Fibroblast of skin of scalp (primary cell): Measurements from ENCODE around the gene CAMTA1.

Source experiments
- DNase-seq: peaks from one replicate; pipeline ENCODE4 v3.0.0-alpha.2; 2013

CAMTA1 gene

GRCh38 chr1:7236844-7237515, 451.7 kb downstream of the CAMTA1 start:
- no peak for DNase-seq

DNA sequence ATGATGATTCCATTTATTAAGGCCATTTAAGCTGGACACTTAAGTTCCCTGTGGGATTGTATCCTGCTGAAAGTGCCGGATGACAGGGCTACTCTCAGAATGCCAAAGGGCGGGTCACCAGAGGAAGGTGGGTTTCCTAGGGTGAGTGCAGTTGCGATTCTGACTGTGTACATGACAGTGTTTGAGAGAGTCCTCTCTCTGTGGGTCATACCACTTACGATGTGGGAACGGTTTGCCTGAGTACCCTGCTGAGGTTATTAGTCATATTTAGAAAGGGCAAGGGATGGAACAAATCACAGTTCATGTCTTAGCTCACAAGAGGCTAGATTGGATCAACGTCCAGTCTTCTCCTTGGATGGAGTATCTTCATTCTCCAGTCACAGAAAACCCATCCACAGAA, 461.9 kb downstream of the CAMTA1 start:
- peak; percentile 17 for DNase-seq

GRCh38 chr1:7247791-7248548, 462.7 kb downstream of the CAMTA1 start:
- DNase-seq, result no peak

DNA sequence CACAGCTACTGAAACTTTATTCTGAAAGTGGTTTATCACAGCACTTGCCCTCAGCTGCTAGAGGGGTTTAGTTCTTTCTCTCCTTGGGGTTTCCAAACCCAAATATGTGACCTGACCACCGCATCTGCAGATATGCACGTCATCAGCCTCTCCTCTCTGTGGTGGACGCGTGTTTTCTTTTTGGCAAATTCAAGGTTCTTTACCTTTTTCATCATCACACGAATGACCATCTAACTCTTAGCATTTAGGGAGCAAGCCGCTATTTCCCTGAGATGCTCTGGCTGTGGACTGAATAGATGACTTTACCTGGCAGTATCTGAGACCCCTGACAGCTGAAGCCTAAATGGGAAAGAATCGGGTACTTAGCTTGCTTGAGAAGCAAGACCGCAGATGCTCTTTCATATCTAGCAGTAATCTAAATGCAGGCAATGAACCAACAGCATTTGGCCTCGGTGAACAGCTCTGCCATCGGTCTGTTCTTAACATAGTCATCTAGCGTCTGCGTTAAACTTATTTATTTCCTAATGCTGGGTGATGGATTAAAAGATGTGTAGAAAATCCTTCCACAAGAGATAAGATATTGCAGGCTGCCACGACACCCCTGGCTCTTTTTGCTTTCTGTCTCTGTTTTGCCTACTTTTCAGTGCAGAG, 463.4 kb downstream of the CAMTA1 start:
- DNase-seq, result no peak

DNA sequence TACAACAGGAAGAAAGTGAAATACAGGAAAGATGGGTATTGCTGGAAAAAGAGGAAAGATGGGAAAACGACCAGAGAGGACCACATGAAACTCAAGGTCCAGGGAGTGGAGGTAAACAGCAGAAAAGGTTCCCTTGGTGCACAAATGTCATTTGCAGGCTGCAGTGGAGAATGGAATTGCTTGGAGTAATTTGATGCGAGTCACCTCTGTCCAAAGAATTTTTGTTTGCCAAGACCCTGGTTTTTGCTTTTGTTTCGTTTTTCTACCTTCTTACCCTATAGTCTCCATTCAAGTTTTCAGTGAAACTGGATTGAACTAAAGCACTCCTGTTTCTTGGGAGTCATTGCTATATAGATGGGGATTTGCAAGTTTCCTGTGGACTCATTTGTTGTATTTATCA, 464.3 kb downstream of the CAMTA1 start:
- no peak for DNase-seq

- no peak for DNase-seq
These were observed 464.9 kb downstream of the CAMTA1 start for GRCh38 chr1:7250176-7250575.

- peak; percentile 48 for DNase-seq
These were observed 465.6 kb downstream of the CAMTA1 start for GRCh38 chr1:7250597-7251453.

GRCh38 chr1:7251454-7251800, 466.2 kb downstream of the CAMTA1 start:
- DNase-seq, result no peak

GRCh38 chr1:7252411-7253117, 467.3 kb downstream of the CAMTA1 start:
- no peak for DNase-seq

GRCh38 chr1:7253118-7253480, 467.8 kb downstream of the CAMTA1 start:
- peak; percentile 21 for DNase-seq

DNA sequence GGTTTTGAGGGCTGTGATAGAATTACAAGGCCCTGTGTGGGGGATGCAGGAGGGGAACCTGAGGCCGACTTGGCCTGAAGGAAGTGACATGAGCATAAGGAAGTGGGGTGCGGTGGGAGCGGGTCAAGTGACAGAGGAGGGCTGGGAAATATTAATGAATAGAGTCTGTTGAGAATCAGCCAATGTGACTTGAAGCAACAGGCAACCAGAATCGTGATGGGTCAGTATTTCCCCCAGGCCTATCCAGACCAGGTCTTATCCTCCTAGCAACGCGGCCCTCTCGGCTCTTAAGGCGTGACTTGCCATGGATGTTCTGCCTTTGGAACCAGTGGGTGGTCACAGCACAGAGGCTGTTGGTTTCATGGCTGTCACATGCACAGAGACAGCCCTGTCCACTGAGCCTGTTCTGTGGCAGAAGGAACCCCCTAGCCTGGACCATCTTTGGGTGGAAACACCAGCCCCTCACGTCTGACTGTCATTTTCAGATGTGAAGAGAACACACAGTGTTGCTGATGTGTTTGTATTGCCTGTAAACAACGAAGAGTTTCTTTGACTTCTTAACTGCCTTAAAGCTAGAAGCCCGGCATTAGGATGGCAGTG, 468.8 kb downstream of the CAMTA1 start:
- DNase-seq, result no peak

- DNase-seq, result peak; percentile 19
These were observed 470.2 kb downstream of the CAMTA1 start for GRCh38 chr1:7255303-7256058.

GRCh38 chr1:7256526-7256925, 471.3 kb downstream of the CAMTA1 start:
- no peak for DNase-seq

- DNase-seq, result no peak
These were observed 472.0 kb downstream of the CAMTA1 start for GRCh38 chr1:7257225-7257624.

GRCh38 chr1:7258589-7259135, 473.4 kb downstream of the CAMTA1 start:
- no peak for DNase-seq

- no peak for DNase-seq
These were observed 474.7 kb downstream of the CAMTA1 start for GRCh38 chr1:7259955-7260354.

- DNase-seq, result no peak
These were observed 476.2 kb downstream of the CAMTA1 start for GRCh38 chr1:7261490-7261889.

DNA sequence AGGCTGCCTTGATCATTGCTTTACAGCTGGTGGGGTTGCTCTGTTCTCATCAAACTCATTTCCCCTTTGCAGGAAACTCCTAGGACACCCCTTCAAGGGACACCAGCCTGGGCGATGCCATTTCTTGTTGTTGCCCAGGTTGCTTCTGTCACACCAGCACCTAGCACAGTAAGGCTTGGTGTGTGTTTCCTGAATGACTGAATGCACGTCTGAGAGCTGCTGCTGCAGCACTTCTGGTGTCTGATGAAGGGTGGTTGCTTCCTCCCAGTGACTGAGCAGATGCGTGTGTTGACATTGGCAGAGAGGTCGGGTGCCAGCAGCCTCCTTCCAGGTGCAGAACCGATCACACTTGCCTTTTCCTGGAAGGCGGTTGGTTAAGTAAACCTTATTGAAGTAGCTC, 477.4 kb downstream of the CAMTA1 start:
- DNase-seq, result no peak

GRCh38 chr1:7263021-7263960, 478.0 kb downstream of the CAMTA1 start:
- no peak for DNase-seq

DNA sequence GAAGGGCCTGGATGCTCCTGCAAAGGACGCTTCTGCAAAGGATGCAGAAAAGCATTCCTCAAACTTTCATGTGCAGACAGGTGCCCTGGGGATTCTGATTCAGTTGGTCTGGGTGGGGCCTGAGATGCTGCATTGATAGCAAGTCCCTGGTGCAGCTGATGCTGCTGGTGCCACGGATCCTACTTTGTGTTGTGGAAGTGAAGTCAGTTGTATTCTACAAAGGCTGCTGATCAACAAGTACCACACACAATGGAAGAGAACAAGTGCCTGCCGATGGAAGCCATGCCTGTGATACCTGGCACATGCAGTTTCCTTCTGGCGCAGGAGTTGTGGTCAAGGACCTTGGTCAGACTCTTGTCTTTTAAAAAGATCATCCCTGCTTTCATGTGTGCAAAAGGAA, 478.8 kb downstream of the CAMTA1 start:
- no peak for DNase-seq
